Measurements from ENCODE around the gene DPY19L1.
"Not testable (repeated sequence)": the region's sequence is repeated elsewhere in the genome, so short reads cannot be mapped to it uniquely, and the experiment has no call there.

DPY19L1 gene

DNA sequence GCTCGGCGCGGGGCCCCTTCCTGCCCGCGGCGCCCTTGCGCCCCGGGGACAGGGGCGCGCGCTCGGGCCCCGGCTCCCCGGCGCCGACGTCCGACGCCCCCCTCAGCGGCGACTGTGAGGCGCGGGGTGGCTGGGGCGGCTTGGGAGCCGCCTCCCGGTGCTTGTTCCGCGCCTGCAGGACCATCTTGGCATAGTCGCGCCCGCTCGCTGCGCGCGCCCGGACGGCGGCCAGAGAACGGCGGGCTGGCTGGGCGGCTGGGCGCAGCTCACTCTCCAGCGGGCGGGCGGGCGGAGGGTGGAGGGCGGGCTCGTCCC lies at the start of gene DPY19L1:
Gene DPY19L1 (minus strand): TSS at position 275 of the 315 bp plus-strand sequence. CDS start 91 bp downstream, at position 184.
- no peak for DNase-seq

GRCh38 chr7:35079517-35079916 lies 42.2 kb upstream of the DPY19L1 start:
- not testable (repeated sequence) for DNase-seq

- DNase-seq, result not testable (repeated sequence)
Measured at GRCh38 chr7:35074008-35074407, 36.7 kb upstream of the DPY19L1 start.

- not testable (repeated sequence) for DNase-seq
Measured at GRCh38 chr7:35072950-35073827, 35.9 kb upstream of the DPY19L1 start.

DNA sequence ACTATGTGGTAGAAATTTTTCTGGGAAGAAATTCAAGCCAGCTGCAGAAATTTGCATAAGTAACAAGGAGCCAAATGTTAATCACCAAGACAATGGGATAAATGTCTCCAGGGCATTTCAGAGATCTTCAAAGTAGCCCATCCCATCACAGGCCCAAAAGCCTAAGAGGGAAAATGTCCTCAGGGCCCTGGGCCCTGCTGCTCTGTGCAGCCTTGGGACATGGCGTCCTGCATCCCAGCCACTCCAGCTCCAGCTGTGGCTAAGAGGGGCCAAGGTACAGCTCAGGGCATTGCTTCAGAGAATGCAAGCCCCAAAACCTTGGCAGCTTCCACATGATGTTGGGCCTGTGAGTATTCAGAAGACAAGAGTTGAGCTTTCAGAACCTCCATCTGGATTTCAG lies 31.8 kb upstream of the DPY19L1 start:
- DNase-seq, result not testable (repeated sequence)

- DNase-seq, result not testable (repeated sequence)
Measured at GRCh38 chr7:35065382-35065781, 28.1 kb upstream of the DPY19L1 start.

- not testable (repeated sequence) for DNase-seq
Measured at GRCh38 chr7:35058571-35058970, 21.3 kb upstream of the DPY19L1 start.

- not testable (repeated sequence) for DNase-seq
Measured at GRCh38 chr7:35057505-35058451, 20.5 kb upstream of the DPY19L1 start.

DNA sequence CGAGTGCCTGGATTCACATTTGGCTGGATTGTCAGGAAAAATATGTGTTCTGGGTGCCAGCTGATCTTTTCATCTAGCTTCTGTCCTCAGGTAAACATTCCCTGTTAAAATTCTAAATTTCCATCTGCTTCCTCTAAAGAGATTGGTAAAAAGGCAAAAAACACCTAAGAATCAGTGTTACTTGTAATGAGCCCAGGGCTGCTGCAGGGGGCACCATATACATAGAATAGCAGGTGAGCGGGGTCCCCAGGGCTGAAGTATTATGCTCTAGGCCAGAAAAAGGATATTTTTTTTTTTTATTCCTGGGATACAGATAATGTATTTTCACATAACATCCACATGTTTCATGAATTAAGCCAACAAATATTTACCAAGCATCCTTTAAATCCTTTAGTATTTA lies 18.4 kb upstream of the DPY19L1 start:
- DNase-seq, result not testable (repeated sequence)

GRCh38 chr7:35053488-35054175 lies 16.3 kb upstream of the DPY19L1 start:
- DNase-seq, result not testable (repeated sequence)

DNA sequence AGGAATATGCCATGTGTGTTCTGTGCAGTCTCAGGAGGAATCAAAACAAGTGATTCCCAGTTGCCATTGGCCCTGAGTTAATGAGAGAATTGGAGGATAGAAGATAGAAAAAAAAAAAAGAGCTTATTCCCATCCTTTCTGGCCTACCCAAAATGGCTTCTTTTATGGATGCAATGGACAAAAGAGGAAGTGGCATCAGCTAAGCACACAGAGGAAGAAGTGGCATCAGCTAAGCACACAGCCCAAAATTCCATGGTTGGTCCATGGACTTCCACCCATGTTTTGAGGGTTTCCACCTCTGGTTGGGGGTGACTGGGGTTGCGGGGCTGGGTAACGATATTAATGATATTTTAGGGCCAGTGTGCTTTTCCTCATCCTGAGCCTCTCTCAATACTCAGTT lies 11.1 kb upstream of the DPY19L1 start:
- not testable (repeated sequence) for DNase-seq

GRCh38 chr7:35047912-35048305 lies 10.6 kb upstream of the DPY19L1 start:
- not testable (repeated sequence) for DNase-seq

GRCh38 chr7:35047263-35047911 lies 10.1 kb upstream of the DPY19L1 start:
- not testable (repeated sequence) for DNase-seq

DNA sequence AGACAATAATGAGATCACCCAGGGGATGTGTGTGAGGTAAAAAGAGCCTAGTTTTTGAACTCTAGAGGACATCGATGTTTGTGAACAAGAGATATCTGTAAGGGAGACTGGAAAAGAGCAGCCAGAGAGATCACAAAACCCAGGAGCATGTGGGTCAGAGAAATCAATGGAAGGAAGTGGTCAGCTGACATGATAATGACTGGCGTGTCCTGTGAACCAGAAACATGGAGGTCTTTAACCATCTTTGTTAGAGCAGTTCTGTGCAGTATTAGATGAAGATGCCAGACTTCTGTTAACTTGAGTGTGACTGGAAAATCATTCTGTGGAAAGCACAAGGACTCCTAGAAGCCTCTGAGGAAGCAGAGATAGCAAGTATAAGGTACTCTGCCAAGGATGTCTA lies 6.0 kb upstream of the DPY19L1 start:
- DNase-seq, result not testable (repeated sequence)

GRCh38 chr7:35040906-35041305 lies 3.6 kb upstream of the DPY19L1 start:
- no peak for DNase-seq

DNA sequence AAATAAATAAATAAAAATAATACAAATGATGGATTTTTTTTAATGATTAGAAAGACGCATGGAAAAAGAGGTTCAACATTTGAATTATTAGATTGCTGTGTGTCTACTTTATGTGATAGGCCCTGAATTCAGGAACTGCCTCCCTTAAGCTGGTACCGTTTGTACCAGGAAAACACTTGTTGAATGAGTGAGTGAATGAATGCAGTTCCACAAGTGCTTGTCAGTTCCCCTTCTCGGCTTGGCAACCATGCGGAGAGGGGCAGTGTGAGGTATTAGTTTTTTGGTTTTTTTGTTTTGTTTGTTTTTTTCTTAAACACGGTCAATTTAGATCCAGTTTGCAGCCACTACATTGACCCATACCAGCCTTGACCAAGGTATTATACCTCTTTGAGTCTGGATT lies 2.1 kb upstream of the DPY19L1 start:
- no peak for DNase-seq

DNA sequence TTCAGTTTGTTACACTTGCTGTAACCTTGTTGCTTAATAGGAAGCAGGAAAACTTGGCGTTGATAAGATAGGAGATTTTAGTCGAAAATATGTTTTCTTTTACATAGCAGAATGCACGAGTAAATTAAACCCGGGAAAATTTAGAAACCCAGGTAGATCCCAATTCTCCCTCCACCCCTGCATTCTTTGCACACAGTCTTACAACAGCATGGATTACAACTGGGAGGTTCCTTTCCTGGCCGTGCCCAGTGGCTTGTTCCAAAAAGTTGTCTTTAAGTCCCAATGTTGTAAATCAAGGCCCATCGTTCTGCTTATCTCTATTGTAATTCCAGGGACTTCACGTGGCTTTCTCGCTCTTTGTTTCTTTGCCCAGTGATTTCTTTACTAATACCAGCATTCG lies 1.1 kb upstream of the DPY19L1 start:
- no peak for DNase-seq

DNA sequence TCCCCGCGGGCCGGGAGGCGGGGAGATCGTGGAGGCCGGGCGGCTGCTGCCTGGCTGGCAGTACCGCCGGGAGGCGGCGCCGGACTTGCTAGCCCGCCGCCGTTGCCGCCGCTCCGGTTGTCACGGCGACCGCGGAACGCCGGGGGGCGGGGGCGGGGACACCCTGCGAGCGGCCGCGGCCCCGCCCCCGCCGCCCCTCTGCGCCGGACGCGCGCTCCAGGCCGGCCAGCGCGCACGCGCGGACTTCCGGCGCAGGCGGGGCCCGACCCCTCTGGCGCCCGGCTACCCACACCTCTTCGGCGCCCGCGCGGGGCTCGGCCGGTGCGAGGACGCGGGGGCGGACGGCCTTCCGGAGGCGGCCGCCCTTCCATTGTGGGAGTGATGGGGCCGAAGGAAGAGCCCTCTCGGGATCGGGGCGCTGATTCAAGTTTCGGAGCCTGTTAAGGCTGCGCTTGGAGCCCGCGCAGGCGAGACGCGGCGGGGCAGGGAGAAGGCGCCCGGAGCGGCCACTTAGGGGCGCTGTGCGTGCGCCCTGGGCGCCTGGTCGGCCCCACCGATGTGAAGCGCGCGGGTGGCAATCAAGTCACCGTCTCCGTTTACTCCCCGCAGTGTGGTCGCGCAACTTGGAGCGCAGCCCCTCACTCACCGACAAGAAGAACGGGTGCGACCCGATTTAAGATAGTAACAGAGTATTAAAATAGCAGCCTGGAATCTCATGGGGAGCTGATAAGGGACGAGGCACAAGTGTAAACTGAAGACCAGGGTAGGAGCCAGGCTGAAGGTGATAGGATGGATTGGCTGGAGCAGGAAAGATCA lies 449 bp upstream of the DPY19L1 start:
- DNase-seq, result peak; percentile 93

GRCh38 chr7:35036361-35037171 lies 719 bp downstream of the DPY19L1 start:
- DNase-seq, result peak; percentile 33

- DNase-seq, result no peak
Measured at GRCh38 chr7:35035511-35035961, 1.7 kb downstream of the DPY19L1 start.

DNA sequence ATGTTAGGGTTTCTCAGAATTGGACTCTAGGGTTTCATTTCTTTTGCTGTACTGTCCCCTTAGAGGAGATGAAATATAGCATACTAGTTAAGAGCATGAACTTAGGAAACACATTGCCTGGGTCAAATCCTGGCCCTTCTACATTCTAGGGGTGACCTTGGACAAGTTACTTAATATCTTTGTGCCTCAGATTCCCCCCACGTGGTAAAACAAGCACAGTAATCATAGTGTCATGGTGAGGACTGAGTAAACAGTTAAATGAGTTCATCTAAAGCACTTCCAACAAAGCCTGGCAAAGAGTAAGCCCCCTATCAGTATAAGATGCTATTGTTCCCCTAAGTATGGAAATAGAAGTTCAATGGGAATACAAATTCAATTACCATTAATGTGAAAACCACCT lies 5.1 kb downstream of the DPY19L1 start:
- DNase-seq, result no peak

All from CD4-positive, alpha-beta T cell treated with Interleukin-15 for 1 hour (primary cell).